Left kidney (tissue), 2 donors: ENCODE measurements around the gene PFN3. TPM values are rescaled to one million over a fixed set of nuclear protein-coding genes. Genes with fewer than 3 reads are reported as not detected.
"Not testable (repeated sequence)": the region's sequence is repeated elsewhere in the genome, so short reads cannot be mapped to it uniquely, and the experiment has no call there.

Experiments
- DNase-seq: peaks from one replicate; pipeline ENCODE4 v3.0.0-alpha.2; 2013
- polyA plus RNA-seq: library from polyadenylated mRNA; unstranded; fragments of 120-200 nt; gene quantifications from one replicate; pipeline ENCODE4 v1.2.1, GENCODE V29; 2013; ENCODE audit not compliant: insufficient read length

PFN3 gene
- polyA plus RNA-seq, 1 donor: 2.0 TPM

GRCh38 chr5:177396078-177396477, 4.4 kb downstream of the PFN3 start:
- DNase-seq: no peak

GRCh38 chr5:177393990-177394389, 6.5 kb downstream of the PFN3 start:
- no peak for DNase-seq

GRCh38 chr5:177393206-177393765, 7.2 kb downstream of the PFN3 start:
- DNase-seq: no peak

GRCh38 chr5:177392765-177393164, 7.7 kb downstream of the PFN3 start:
- DNase-seq: no peak

- DNase-seq: peak; percentile 88
Measured at GRCh38 chr5:177390363-177391300, 9.8 kb downstream of the PFN3 start.

GRCh38 chr5:177389241-177390169, 11.0 kb downstream of the PFN3 start:
- DNase-seq: no peak

- DNase-seq: no peak
Measured at GRCh38 chr5:177388521-177389052, 11.9 kb downstream of the PFN3 start.

GRCh38 chr5:177387405-177387804, 13.1 kb downstream of the PFN3 start:
- DNase-seq: no peak

GRCh38 chr5:177386542-177386941, 13.9 kb downstream of the PFN3 start:
- DNase-seq: no peak

- no peak for DNase-seq
Measured at GRCh38 chr5:177385720-177386119, 14.7 kb downstream of the PFN3 start.

- DNase-seq: no peak
Measured at GRCh38 chr5:177384134-177384533, 16.3 kb downstream of the PFN3 start, which contains the start of gene SLC34A1. Gene SLC34A1, plus strand, starts transcription at chr5:177384434. Its CDS starts 1,308 bp downstream, at chr5:177385742.

- no peak for DNase-seq
Measured at GRCh38 chr5:177383181-177383580, 17.3 kb downstream of the PFN3 start.

GRCh38 chr5:177382423-177383029, 17.9 kb downstream of the PFN3 start:
- no peak for DNase-seq

- DNase-seq: no peak
Measured at GRCh38 chr5:177380805-177381126, 19.7 kb downstream of the PFN3 start.

GRCh38 chr5:177378884-177379883, 21.3 kb downstream of the PFN3 start:
- no peak for DNase-seq

GRCh38 chr5:177377851-177378776, 22.3 kb downstream of the PFN3 start:
- no peak for DNase-seq

GRCh38 chr5:177376107-177376506, 24.4 kb downstream of the PFN3 start:
- DNase-seq: no peak

GRCh38 chr5:177375516-177375915, 24.9 kb downstream of the PFN3 start:
- not testable (repeated sequence) for DNase-seq

- no peak for DNase-seq
Measured at GRCh38 chr5:177374211-177374610, 26.2 kb downstream of the PFN3 start.
